Measurements from ENCODE around the gene STK17A. TPM values are rescaled to one million over a fixed set of nuclear protein-coding genes. Genes with fewer than 3 reads are reported as not detected.

The STK17A gene
- total RNA-seq, 1 donor from 2014 or later = 15.6 TPM

GRCh38 chr7:43648473-43649406, 65.8 kb downstream of the STK17A start:
- peaks cover 52% of the 10 kb centered on the region for H4K20me1 ChIP-seq (ENCODE audit: low read depth)
- H3K9me3 ChIP-seq (ENCODE audit: low read depth) = no peaks in the 10 kb centered on the region
- no peak overlapping the region for H3K27ac ChIP-seq
- H3K27me3 ChIP-seq = no peaks in the 10 kb centered on the region
- H3K27me3 Mint-ChIP-seq (ENCODE audit: insufficient read depth, low read depth) = peaks cover 7% of the 10 kb centered on the region
- no peak overlapping the region for H3K4me3 ChIP-seq
- H3K9me3 Mint-ChIP-seq = peaks cover 2% of the 10 kb centered on the region
- H3K79me2 ChIP-seq (ENCODE audit: low read depth) = peaks cover 56% of the 10 kb centered on the region
- peaks cover 29% of the 10 kb centered on the region for H3K4me1 ChIP-seq
- H3K9ac ChIP-seq = no peak overlapping the region
- peaks cover 69% of the 10 kb centered on the region for H3K4me1 Mint-ChIP-seq
- no peaks in the 10 kb centered on the region for H3K36me3 ChIP-seq
- H3K27ac Mint-ChIP-seq = peak overlapping the region; percentile 70
- H2AFZ ChIP-seq (replicated peaks) = no peak overlapping the region
- H3K36me3 Mint-ChIP-seq = peaks cover 29% of the 10 kb centered on the region
- peak overlapping the region; percentile 28 for H3K4me3 Mint-ChIP-seq
- H3F3A ChIP-seq (ENCODE audit: low read depth) = peaks cover 11% of the 10 kb centered on the region
- TF ChIP-seq CTCF (IDR thresholded peaks at IDR 0.05) (no peak), EZH2phosphoT487 (IDR thresholded peaks at IDR 0.05) (no peak), EZH2 (IDR thresholded peaks at IDR 0.05) (no peak)
- DNase-seq (ENCODE audit: low spot score) = no peak
- H3K4me2 ChIP-seq = no peak overlapping the region

- Histone ChIP-seq H3K9ac (no peak overlapping the region), H3K27ac (no peak overlapping the region), H3K4me1 (peaks cover 38% of the 10 kb centered on the region), H3K9me3 (ENCODE audit: low read depth) (no peaks in the 10 kb centered on the region), H3K4me3 (no peak overlapping the region), H2AFZ (replicated peaks) (no peak overlapping the region), H3F3A (ENCODE audit: low read depth) (peaks cover 11% of the 10 kb centered on the region), H4K20me1 (ENCODE audit: low read depth) (peaks cover 52% of the 10 kb centered on the region), H3K4me2 (no peak overlapping the region), H3K36me3 (no peaks in the 10 kb centered on the region), H3K27me3 (no peaks in the 10 kb centered on the region), H3K79me2 (ENCODE audit: low read depth) (peaks cover 67% of the 10 kb centered on the region)
- no peak for TF ChIP-seq CTCF (IDR thresholded peaks at IDR 0.05)
- TF ChIP-seq EZH2phosphoT487 (IDR thresholded peaks at IDR 0.05) = no peak
- TF ChIP-seq EZH2 (IDR thresholded peaks at IDR 0.05) = no peak
- Mint-ChIP-seq H3K27me3 (ENCODE audit: insufficient read depth, low read depth) (peaks cover 3% of the 10 kb centered on the region), H3K27ac (peak overlapping the region; percentile 7), H3K36me3 (peaks cover 26% of the 10 kb centered on the region), H3K9me3 (peaks cover 2% of the 10 kb centered on the region), H3K4me1 (peaks cover 66% of the 10 kb centered on the region), H3K4me3 (no peak overlapping the region)
- DNase-seq (ENCODE audit: low spot score) = no peak
Observed at GRCh38 chr7:43649755-43650274, 66.9 kb downstream of the STK17A start.

GRCh38 chr7:43650457-43651052, 67.6 kb downstream of the STK17A start:
- no peak for DNase-seq (ENCODE audit: low spot score)
- Histone ChIP-seq H3K27ac (no peak overlapping the region), H4K20me1 (ENCODE audit: low read depth) (peaks cover 52% of the 10 kb centered on the region), H3F3A (ENCODE audit: low read depth) (peaks cover 11% of the 10 kb centered on the region), H3K9ac (no peak overlapping the region), H3K4me3 (no peak overlapping the region), H2AFZ (replicated peaks) (no peak overlapping the region), H3K27me3 (no peaks in the 10 kb centered on the region), H3K36me3 (no peaks in the 10 kb centered on the region), H3K9me3 (ENCODE audit: low read depth) (no peaks in the 10 kb centered on the region), H3K4me1 (peaks cover 38% of the 10 kb centered on the region), H3K4me2 (no peak overlapping the region), H3K79me2 (ENCODE audit: low read depth) (peaks cover 72% of the 10 kb centered on the region)
- H3K27me3 Mint-ChIP-seq (ENCODE audit: insufficient read depth, low read depth) = peaks cover 3% of the 10 kb centered on the region
- no peak overlapping the region for H3K4me3 Mint-ChIP-seq
- TF ChIP-seq EZH2 (IDR thresholded peaks at IDR 0.05) (no peak), EZH2phosphoT487 (IDR thresholded peaks at IDR 0.05) (no peak), CTCF (IDR thresholded peaks at IDR 0.05) (no peak)
- H3K4me1 Mint-ChIP-seq = peaks cover 65% of the 10 kb centered on the region
- H3K36me3 Mint-ChIP-seq = peaks cover 23% of the 10 kb centered on the region
- H3K27ac Mint-ChIP-seq = no peak overlapping the region
- peaks cover 2% of the 10 kb centered on the region for H3K9me3 Mint-ChIP-seq
